ENCODE measurements around the gene RNU5D-1. TPM values are rescaled to one million over a fixed set of nuclear protein-coding genes. Genes with fewer than 3 reads are reported as not detected.

The RNU5D-1 gene
- total and polyA plus RNA-seq, 2 of the 13 experiments (the other 11 are each of a cell fraction or from before 2014, with no cell fraction given) = 165 TPM; not detected in 1

DNA sequence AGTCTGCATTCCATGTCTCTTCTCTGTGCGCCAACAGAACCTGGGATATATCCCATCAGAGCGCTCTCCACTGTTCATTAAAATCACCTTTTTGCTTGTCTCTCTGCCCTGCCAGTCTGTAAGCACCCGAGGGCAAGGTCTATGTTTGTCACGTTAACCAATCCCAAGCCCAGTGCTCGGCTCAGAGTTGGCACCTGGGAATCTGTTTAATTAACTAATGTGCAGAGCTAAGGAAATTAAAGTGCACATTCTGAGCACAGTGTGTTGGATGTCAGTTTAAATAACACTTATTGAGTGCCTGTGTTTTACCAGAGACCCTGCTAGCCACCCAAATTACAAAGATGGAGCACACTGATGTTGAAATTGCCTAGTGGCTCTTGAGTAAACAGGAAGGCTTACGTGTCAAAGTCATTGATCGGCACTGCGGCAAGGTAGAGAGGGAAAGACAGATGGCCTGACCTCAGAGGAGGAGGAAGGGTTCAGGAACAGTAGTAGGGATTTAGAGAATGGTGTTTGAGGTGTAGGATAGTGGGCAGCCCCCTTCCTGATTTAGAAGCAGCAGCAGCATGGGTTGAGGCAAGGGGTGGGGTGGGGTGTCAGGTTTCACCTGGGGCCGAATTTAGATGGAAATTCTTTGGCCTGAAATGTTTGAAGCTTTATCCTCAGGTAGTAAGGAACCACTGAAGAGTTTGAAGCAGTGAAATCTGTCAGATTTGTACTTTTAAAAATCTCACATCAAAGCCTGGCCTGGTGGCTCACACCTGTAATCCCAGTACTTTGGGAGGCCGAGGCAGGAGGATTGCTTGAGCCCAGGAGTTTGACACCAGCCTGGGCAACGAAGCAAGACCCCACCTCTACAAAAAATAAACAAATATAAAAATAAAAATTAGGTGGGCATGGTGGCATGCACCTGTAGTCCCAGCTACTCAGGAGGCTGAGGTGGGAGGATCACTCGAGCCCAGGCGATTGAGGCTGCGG lies 48.8 kb downstream of the RNU5D-1 start (continued):
- TF ChIP-seq, protein P1, sequence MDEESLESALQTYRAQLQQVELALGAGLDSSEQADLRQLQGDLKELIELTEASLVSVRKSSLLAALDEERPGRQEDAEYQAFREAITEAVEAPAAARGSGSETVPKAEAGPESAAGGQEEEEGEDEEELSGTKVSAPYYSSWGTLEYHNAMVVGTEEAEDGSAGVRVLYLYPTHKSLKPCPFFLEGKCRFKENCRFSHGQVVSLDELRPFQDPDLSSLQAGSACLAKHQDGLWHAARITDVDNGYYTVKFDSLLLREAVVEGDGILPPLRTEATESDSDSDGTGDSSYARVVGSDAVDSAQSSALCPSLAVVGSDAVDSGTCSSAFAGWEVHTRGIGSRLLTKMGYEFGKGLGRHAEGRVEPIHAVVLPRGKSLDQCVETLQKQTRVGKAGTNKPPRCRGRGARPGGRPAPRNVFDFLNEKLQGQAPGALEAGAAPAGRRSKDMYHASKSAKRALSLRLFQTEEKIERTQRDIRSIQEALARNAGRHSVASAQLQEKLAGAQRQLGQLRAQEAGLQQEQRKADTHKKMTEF (CRISPR knock-in tag; IDR thresholded peaks at IDR 0.05) = peak; percentile 96
- TF ChIP-seq PHB2 (IDR thresholded peaks at IDR 0.05; ENCODE audit: partially characterized antibody) (no peak), PRMT3 (CRISPR knock-in tag; IDR thresholded peaks at IDR 0.05; ENCODE audit: borderline replicate concordance, low read depth) (no peak), ZBED4 (CRISPR knock-in tag; IDR thresholded peaks at IDR 0.05; ENCODE audit: borderline replicate concordance) (no peak), POLR2AphosphoS2 (IDR thresholded peaks at IDR 0.05; ENCODE audit: low read depth, low read length) (no peak), ZBTB42 (CRISPR knock-in tag; IDR thresholded peaks at IDR 0.05) (no peak), KDM5B (CRISPR knock-in tag; IDR thresholded peaks at IDR 0.05; ENCODE audit: borderline replicate concordance) (0 out of 2 replicates have a peak, but pooled peaks have one; percentile 3), ZNF205 (CRISPR knock-in tag; IDR thresholded peaks at IDR 0.05) (peak; percentile 81; the same call in 1 of the 2 replicates), ZNF468 (CRISPR knock-in tag; IDR thresholded peaks at IDR 0.05) (no peak), DMTF1 (CRISPR knock-in tag; IDR thresholded peaks at IDR 0.05) (no peak), NBN (conservative IDR thresholded peaks at IDR 0.05) (no peak), GMEB2 (CRISPR knock-in tag; IDR thresholded peaks at IDR 0.05; ENCODE audit: low read depth) (no peak), ZBTB20 (CRISPR knock-in tag; IDR thresholded peaks at IDR 0.05; ENCODE audit: borderline replicate concordance, low read depth) (peak; percentile 68; the same call in 1 of the 2 replicates), SUZ12 (IDR thresholded peaks at IDR 0.05; ENCODE audit: low read depth, low read length) (no peak), ZFP36L2 (CRISPR knock-in tag; IDR thresholded peaks at IDR 0.05) (no peak), NFKB2 (CRISPR knock-in tag; IDR thresholded peaks at IDR 0.05; ENCODE audit: borderline replicate concordance) (no peak), PCBP1 (IDR thresholded peaks at IDR 0.05; ENCODE audit: borderline replicate concordance, low read depth, low read length) (no peak)

Measured in HepG2 (cell line).